HEK293 (cell line): ENCODE results near the gene KCNH5.

Experiments used
- FEZF1 ChIP-seq: fragments of 450-650 bp; formaldehyde crosslinking; IDR thresholded peaks from 2 replicates; pipeline ENCODE4 v1.5.1; 2016; ENCODE audit warnings: missing biosample characterization, missing genetic modification characterization
- ZSCAN16 ChIP-seq: fragments of 450-650 bp; formaldehyde crosslinking; IDR thresholded peaks from 2 replicates; pipeline ENCODE4 v1.5.1; 2016; ENCODE audit warnings: missing biosample characterization, missing genetic modification characterization

GRCh38 chr14:62722406-62722805, 322.9 kb downstream of the KCNH5 start:
- TF ChIP-seq FEZF1 (tag by site-specific recombination), result no peak
- no peak for TF ChIP-seq ZSCAN16 (tag by site-specific recombination)
